Neural crest cell (in vitro differentiated cells): ENCODE data around the gene KCNE4. TPM values are rescaled to one million over a fixed set of nuclear protein-coding genes. Genes with fewer than 3 reads are reported as not detected.
A peak's percentile ranks its signal among the peaks of the same experiment; 100 is the strongest.

ENCODE experiments used
- DNase-seq: peaks from one replicate; pipeline ENCODE4 v3.0.0; 2021; ENCODE audit warnings: low read depth, mixed read lengths, low spot score
- H3K27ac Mint-ChIP-seq: one replicate; pipeline ENCODE4 v1.8.0; 2021; ENCODE audit warnings: mild to moderate bottlenecking, mixed read lengths; ENCODE audit not compliant: unreplicated experiment
- H3K27me3 Mint-ChIP-seq: 2 replicates; pipeline ENCODE4 v1.8.0; 2021; ENCODE audit warnings: low read depth, mild to moderate bottlenecking, mixed read lengths
- H3K36me3 Mint-ChIP-seq: 2 replicates; pipeline ENCODE4 v1.8.0; 2021; ENCODE audit warnings: low read depth, mild to moderate bottlenecking, mixed read lengths
- H3K4me1 Mint-ChIP-seq: 2 replicates; pipeline ENCODE4 v1.8.0; 2021; ENCODE audit warnings: mixed read lengths
- H3K4me3 Mint-ChIP-seq: one replicate; pipeline ENCODE4 v1.8.0; 2021; ENCODE audit warnings: mild to moderate bottlenecking, mixed read lengths
- H3K9me3 Mint-ChIP-seq: 2 replicates; pipeline ENCODE4 v1.8.0; 2021; ENCODE audit warnings: mixed read lengths
- CTCF ChIP-seq: fragments of 200-600 bp; sonication (generic); conservative IDR thresholded peaks from 2 replicates; pipeline ENCODE4 v1.5.0; 2021; ENCODE audit warnings: antibody characterized with exemption, mild to moderate bottlenecking
- total RNA-seq: library from RNA; stranded (reverse); gene quantifications from 2 replicates; pipeline ENCODE4 v1.2.1, GENCODE V29; 2021

Gene KCNE4
- total RNA-seq, 1 donor from 2014 or later = 0.09 TPM

- no peak overlapping the region for H3K4me3 Mint-ChIP-seq
- H3K27ac Mint-ChIP-seq = peak overlapping the region; percentile 90
- peak; percentile 9 for DNase-seq
- H3K36me3 Mint-ChIP-seq = no peaks in the 10 kb centered on the region
- no peaks in the 10 kb centered on the region for H3K27me3 Mint-ChIP-seq
- TF ChIP-seq CTCF = no peak
- no peaks in the 10 kb centered on the region for H3K9me3 Mint-ChIP-seq
- peaks cover 28% of the 10 kb centered on the region for H3K4me1 Mint-ChIP-seq
These were observed 10.4 kb upstream of the KCNE4 start for GRCh38 chr2:223041527-223042109.

- no peak overlapping the region for H3K4me3 Mint-ChIP-seq
- H3K9me3 Mint-ChIP-seq = no peaks in the 10 kb centered on the region
- no peaks in the 10 kb centered on the region for H3K27me3 Mint-ChIP-seq
- DNase-seq = no peak
- H3K27ac Mint-ChIP-seq = no peak overlapping the region
- H3K36me3 Mint-ChIP-seq = no peaks in the 10 kb centered on the region
- no peak for TF ChIP-seq CTCF
- peaks cover 28% of the 10 kb centered on the region for H3K4me1 Mint-ChIP-seq
These were observed 9.7 kb upstream of the KCNE4 start for GRCh38 chr2:223042284-223042683.

- peak overlapping the region; percentile 79 for H3K27ac Mint-ChIP-seq
- DNase-seq = no peak
- no peak for TF ChIP-seq CTCF
- peaks cover 28% of the 10 kb centered on the region for H3K4me1 Mint-ChIP-seq
- no peaks in the 10 kb centered on the region for H3K36me3 Mint-ChIP-seq
- no peaks in the 10 kb centered on the region for H3K9me3 Mint-ChIP-seq
- H3K4me3 Mint-ChIP-seq = no peak overlapping the region
- no peaks in the 10 kb centered on the region for H3K27me3 Mint-ChIP-seq
These were observed 9.3 kb upstream of the KCNE4 start for GRCh38 chr2:223042704-223043118.

- Mint-ChIP-seq H3K4me1 (peaks cover 27% of the 10 kb centered on the region), H3K36me3 (no peaks in the 10 kb centered on the region), H3K9me3 (no peaks in the 10 kb centered on the region)
These were observed 8.6 kb upstream of the KCNE4 start for GRCh38 chr2:223043164-223043941.

More at GRCh38 chr2:223043164-223043941, 8.6 kb upstream of the KCNE4 start:
- DNase-seq = no peak
- peak overlapping the region; percentile 79 for H3K27ac Mint-ChIP-seq
- no peak for TF ChIP-seq CTCF
- no peaks in the 10 kb centered on the region for H3K27me3 Mint-ChIP-seq
- no peak overlapping the region for H3K4me3 Mint-ChIP-seq
